Retina (tissue), 1 donor: ENCODE measurements around the gene OR7D2.

Source experiments
- DNase-seq: peaks from one replicate; pipeline ENCODE4 v3.0.0-alpha.2; 2016

Gene OR7D2

DNA sequence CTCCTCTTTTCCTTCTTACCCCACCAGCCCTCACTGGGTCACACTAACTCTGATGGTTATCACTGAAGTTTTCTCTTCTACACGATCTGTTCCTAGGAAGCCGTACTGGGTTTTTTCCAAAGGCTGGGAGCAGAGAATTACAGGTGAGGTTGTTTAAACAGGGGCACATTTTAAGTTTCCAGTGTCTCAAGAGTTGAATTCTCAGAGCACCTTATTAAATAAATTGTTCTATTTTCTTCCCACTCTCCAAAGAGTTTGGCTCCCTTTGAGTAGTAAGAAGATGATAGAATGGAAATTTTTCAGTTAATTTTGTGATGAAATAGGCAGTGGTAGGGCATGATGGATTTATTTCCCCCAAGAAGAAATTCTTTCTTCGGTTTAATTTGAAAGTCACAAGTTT, 40.7 kb downstream of the OR7D2 start, which contains the start of gene OR7D4:
OR7D4 (minus strand) TSS at position 101 of the 400 bp plus-strand sequence. CDS start 4,752 bp downstream, outside the sequence.
- no peak for DNase-seq
